ENCODE measurements around the gene DLEC1.

Gene DLEC1

GRCh38 chr3:38109580-38110313, 70.7 kb downstream of the DLEC1 start:
- DNase-seq (ENCODE audit: low read depth), result no peak

GRCh38 chr3:38110314-38111050, 71.5 kb downstream of the DLEC1 start:
- DNase-seq (ENCODE audit: low read depth), result no peak

- DNase-seq (ENCODE audit: low read depth), result no peak
Measured at GRCh38 chr3:38111201-38111600, 72.2 kb downstream of the DLEC1 start.

GRCh38 chr3:38111696-38112377, 72.8 kb downstream of the DLEC1 start:
- DNase-seq (ENCODE audit: low read depth), result no peak

GRCh38 chr3:38112378-38112761, 73.4 kb downstream of the DLEC1 start:
- DNase-seq (ENCODE audit: low read depth), result no peak

GRCh38 chr3:38114052-38114874, 75.3 kb downstream of the DLEC1 start:
- no peak for DNase-seq (ENCODE audit: low read depth)

GRCh38 chr3:38114875-38115644, 76.1 kb downstream of the DLEC1 start:
- no peak for DNase-seq (ENCODE audit: low read depth)

- no peak for DNase-seq (ENCODE audit: low read depth)
Measured at GRCh38 chr3:38115645-38116427, 76.8 kb downstream of the DLEC1 start.

GRCh38 chr3:38116471-38117162, 77.6 kb downstream of the DLEC1 start:
- DNase-seq (ENCODE audit: low read depth), result no peak

GRCh38 chr3:38117163-38117716, 78.2 kb downstream of the DLEC1 start:
- no peak for DNase-seq (ENCODE audit: low read depth)

- peak; percentile 38 for DNase-seq (ENCODE audit: low read depth)
Measured at GRCh38 chr3:38117748-38118420, 78.9 kb downstream of the DLEC1 start.

GRCh38 chr3:38118421-38119247, 79.6 kb downstream of the DLEC1 start:
- DNase-seq (ENCODE audit: low read depth), result no peak

- no peak for DNase-seq (ENCODE audit: low read depth)
Measured at GRCh38 chr3:38119248-38119544, 80.2 kb downstream of the DLEC1 start.

- no peak for DNase-seq (ENCODE audit: low read depth)
Measured at GRCh38 chr3:38119821-38120692, 81.0 kb downstream of the DLEC1 start.

GRCh38 chr3:38120693-38121450, 81.9 kb downstream of the DLEC1 start:
- DNase-seq (ENCODE audit: low read depth), result no peak

GRCh38 chr3:38121451-38121831, 82.4 kb downstream of the DLEC1 start:
- DNase-seq (ENCODE audit: low read depth), result no peak
